ENCODE results near the gene GABRB1. TPM values are rescaled to one million over a fixed set of nuclear protein-coding genes. Genes with fewer than 3 reads are reported as not detected.

GABRB1 gene
- total and polyA plus RNA-seq, 2 experiments from 2014 or later: 0.42 to 1.1 TPM

DNA sequence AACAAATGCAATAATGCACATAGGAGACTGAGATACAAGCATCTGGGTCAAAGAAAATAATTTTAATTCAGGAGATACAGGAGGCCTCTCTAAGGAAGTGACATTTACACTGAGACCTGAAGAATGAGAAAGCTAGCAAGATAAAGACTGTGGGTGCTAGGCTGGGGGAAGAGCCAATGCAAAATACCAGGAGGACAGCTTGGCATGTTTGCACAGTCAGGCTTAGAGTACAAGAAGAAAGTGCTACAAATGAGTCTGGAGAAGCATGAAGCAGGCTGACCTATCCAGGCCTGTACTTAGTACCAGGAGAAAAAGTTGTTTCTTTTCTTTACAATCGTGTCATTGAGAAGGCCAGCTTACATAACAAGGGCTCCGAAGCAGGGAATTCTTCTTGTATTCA, 56.9 kb downstream of the GABRB1 start:
- Histone ChIP-seq H3K27me3 (no peaks in the 10 kb centered on the region), H3K9me3 (ENCODE audit: low read depth) (no peaks in the 10 kb centered on the region), H3K36me3 (no peaks in the 10 kb centered on the region), H3K4me1 (ENCODE audit: low read depth) (no peaks in the 10 kb centered on the region), H3K27ac (no peak overlapping the region), H3K4me3 (no peak overlapping the region)
- TF ChIP-seq CTCF (IDR thresholded peaks at IDR 0.05; ENCODE audit: low read depth, low read length): no peak
- no peak for DNase-seq (ENCODE audit: low read depth in 1 of 2, low spot score in 1 of 2)

DNA sequence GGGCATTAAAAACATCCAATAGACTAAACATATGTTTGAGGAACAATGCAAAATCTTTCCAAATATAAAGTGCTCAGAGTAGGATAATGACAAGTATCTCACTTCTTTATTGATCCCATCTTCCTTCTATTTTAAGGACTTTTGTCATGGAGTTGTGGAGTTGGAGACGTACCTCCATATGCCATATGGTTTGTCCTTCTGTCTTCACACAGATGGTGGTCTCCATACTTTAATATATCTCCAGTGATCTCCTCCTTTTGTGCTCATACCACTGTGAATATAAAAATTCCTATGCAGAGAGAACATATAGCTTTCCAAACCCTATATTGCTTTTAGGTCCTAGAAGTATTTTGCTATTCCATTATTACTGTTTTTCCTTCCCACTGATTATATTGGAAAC, 64.5 kb downstream of the GABRB1 start:
- no peaks in the 10 kb centered on the region for H3K4me1 ChIP-seq (ENCODE audit: low read depth)
- DNase-seq (ENCODE audit: low read depth in 1 of 2, low spot score in 1 of 2): no peak
- H3K9me3 ChIP-seq (ENCODE audit: low read depth): no peaks in the 10 kb centered on the region
- no peak overlapping the region for H3K27ac ChIP-seq
- no peak for TF ChIP-seq CTCF (IDR thresholded peaks at IDR 0.05; ENCODE audit: low read depth, low read length)
- H3K4me3 ChIP-seq: no peak overlapping the region
- H3K27me3 ChIP-seq: no peaks in the 10 kb centered on the region
- no peaks in the 10 kb centered on the region for H3K36me3 ChIP-seq

GRCh38 chr4:47101453-47101852, 70.1 kb downstream of the GABRB1 start:
- no peaks in the 10 kb centered on the region for H3K9me3 ChIP-seq (ENCODE audit: low read depth)
- H3K36me3 ChIP-seq: no peaks in the 10 kb centered on the region
- DNase-seq (ENCODE audit: low read depth in 1 of 2, low spot score in 1 of 2): no peak
- H3K4me1 ChIP-seq (ENCODE audit: low read depth): no peaks in the 10 kb centered on the region
- H3K27me3 ChIP-seq: no peaks in the 10 kb centered on the region
- no peak overlapping the region for H3K4me3 ChIP-seq
- TF ChIP-seq CTCF (IDR thresholded peaks at IDR 0.05; ENCODE audit: low read depth, low read length): no peak
- no peak overlapping the region for H3K27ac ChIP-seq

GRCh38 chr4:47104986-47105385, 73.6 kb downstream of the GABRB1 start:
- no peak for TF ChIP-seq CTCF (IDR thresholded peaks at IDR 0.05; ENCODE audit: low read depth, low read length)
- H3K4me1 ChIP-seq (ENCODE audit: low read depth): no peaks in the 10 kb centered on the region
- no peaks in the 10 kb centered on the region for H3K36me3 ChIP-seq
- no peak overlapping the region for H3K4me3 ChIP-seq
- no peaks in the 10 kb centered on the region for H3K27me3 ChIP-seq
- DNase-seq (ENCODE audit: low read depth in 1 of 2, low spot score in 1 of 2): peak in 1 of 2 donors; percentile 2
- no peaks in the 10 kb centered on the region for H3K9me3 ChIP-seq (ENCODE audit: low read depth)
- no peak overlapping the region for H3K27ac ChIP-seq

GRCh38 chr4:47106561-47106960, 75.2 kb downstream of the GABRB1 start:
- no peak overlapping the region for H3K4me3 ChIP-seq

More at GRCh38 chr4:47106561-47106960, 75.2 kb downstream of the GABRB1 start:
- DNase-seq (ENCODE audit: low read depth in 1 of 2, low spot score in 1 of 2): no peak
- Histone ChIP-seq H3K9me3 (ENCODE audit: low read depth) (no peaks in the 10 kb centered on the region), H3K27ac (no peak overlapping the region), H3K4me1 (ENCODE audit: low read depth) (no peaks in the 10 kb centered on the region), H3K36me3 (no peaks in the 10 kb centered on the region), H3K27me3 (no peaks in the 10 kb centered on the region)
- TF ChIP-seq CTCF (IDR thresholded peaks at IDR 0.05; ENCODE audit: low read depth, low read length): no peak

All from cardiac muscle cell (in vitro differentiated cells and primary cell).